ENCODE results near the gene COQ4.

COQ4 gene

GRCh38 chr9:128370367-128370751 is 47.7 kb downstream of the COQ4 start:
- peaks cover 0 to 40% (median 4%) of the 10 kb centered on the region in 3 experiments for H3K27me3 ChIP-seq (ENCODE audit: control insufficient read depth in 3 of 3, insufficient read depth in 3 of 3, low read depth in 1 of 3, low read length in 3 of 3)
- no peak overlapping the region for H2BK5ac ChIP-seq (ENCODE audit: low read length)
- no peak overlapping the region for H4K8ac ChIP-seq (ENCODE audit: low read depth, low read length)
- peaks cover 0 to 3% of the 10 kb centered on the region in 2 donors for H3K9me3 ChIP-seq (replicated peaks in 1 of 2; ENCODE audit: control insufficient read depth in 2 of 2, insufficient read depth in 1 of 2, low read depth in 1 of 2, low read length in 2 of 2)
- H2AFZ ChIP-seq (ENCODE audit: low read length), result no peak overlapping the region
- no peak overlapping the region for H2BK12ac ChIP-seq (ENCODE audit: low read length)
- H3K9ac ChIP-seq (ENCODE audit: low read depth, low read length, poor library complexity), result no peak overlapping the region
- H3K4me1 ChIP-seq (ENCODE audit: control insufficient read depth in 2 of 2, insufficient read depth in 1 of 2, low read depth in 1 of 2, low read length in 2 of 2), result peaks cover 6 to 20% of the 10 kb centered on the region in 2 donors
- no peak overlapping the region for H2AK5ac ChIP-seq (ENCODE audit: low read depth, low read length)
- no peak overlapping the region for H2BK120ac ChIP-seq (ENCODE audit: low read depth, low read length)
- no peak overlapping the region for H3K23ac ChIP-seq (ENCODE audit: low read depth, low read length, poor library complexity)
- H3K27ac ChIP-seq (replicated peaks; ENCODE audit: low read length), result no peak overlapping the region
- H3K14ac ChIP-seq (ENCODE audit: low read length), result no peak overlapping the region
- H3K4me2 ChIP-seq (ENCODE audit: insufficient read depth, low read length, poor library complexity, severe bottlenecking), result peak overlapping the region; percentile 74
- DNase-seq (ENCODE audit: low spot score), result no peak
- no peak overlapping the region for H2BK15ac ChIP-seq (ENCODE audit: low read length)
- H3K36me3 ChIP-seq (replicated peaks in 1 of 2; ENCODE audit: control insufficient read depth in 2 of 2, insufficient read depth in 2 of 2, low read length in 2 of 2), result peaks cover 2 to 23% of the 10 kb centered on the region in 2 donors
- no peak overlapping the region for H3K4ac ChIP-seq (ENCODE audit: low read length)
- H3K79me1 ChIP-seq (ENCODE audit: low read depth, low read length), result peaks cover 4% of the 10 kb centered on the region
- H4K91ac ChIP-seq (ENCODE audit: low read depth, low read length, poor library complexity), result no peak overlapping the region
- no peak overlapping the region for H3K18ac ChIP-seq (ENCODE audit: low read length)
- H3K4me3 ChIP-seq (ENCODE audit: low read length in 2 of 2), result peak overlapping the region; percentile 87 to 95

DNA sequence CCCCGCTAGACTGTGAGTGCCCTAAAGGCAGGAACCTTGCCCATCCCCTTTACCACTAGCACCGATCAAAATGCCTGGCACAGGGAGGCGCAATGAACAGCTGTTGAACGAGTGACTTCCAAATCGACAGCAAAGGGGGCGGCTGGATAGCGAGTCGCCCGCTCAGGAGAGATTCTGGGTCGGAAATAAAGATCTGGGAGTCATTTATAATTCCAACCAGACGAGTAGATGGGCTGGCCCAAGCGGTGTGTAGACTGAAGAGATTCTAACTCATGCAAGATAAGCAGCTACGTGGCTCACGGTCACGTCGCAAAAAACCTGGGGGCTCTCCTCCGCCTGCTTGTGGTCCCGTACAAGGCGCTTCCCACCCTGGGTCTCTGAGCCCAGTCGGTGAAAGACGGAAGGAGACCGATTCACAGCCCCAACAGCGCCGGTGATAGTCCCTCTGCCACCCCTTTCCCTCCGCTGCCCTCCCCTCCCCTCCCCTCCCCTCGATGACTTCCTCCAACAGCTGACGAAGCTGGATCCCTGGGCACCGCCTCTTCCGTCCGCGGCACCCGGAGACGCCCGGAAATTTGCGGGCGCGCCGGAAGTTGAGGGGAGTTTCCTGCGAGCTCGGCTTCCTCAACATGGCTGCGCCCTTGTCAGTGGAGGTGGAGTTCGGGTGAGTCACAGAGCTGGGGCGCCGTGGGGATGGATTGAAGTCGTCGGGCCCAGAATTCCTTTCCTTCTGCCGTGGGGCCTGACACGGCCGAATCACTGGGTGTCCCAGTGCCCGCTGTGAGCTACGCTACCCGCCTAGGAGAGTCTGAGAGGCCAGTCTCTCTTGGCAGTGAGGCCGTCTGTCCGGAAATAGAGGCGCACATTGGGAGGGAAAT is 48.4 kb downstream of the COQ4 start, which contains the start of gene URM1:
Gene URM1 (plus strand): TSS at position 623 of the 878 bp plus-strand sequence. CDS start 7 bp downstream, at position 630.
- WGBS, 2 donors (ENCODE audit: extremely low coverage in 2 of 2, insufficient read length in 2 of 2, insufficient replicate concordance in 1 of 2), result no CpG with 5 or more reads among the region's 55 CpGs
- Histone ChIP-seq H3K4ac (ENCODE audit: low read length) (no peak within 1 kb of the TSS), H3K79me1 (ENCODE audit: low read depth, low read length) (peaks cover 4% of the 10 kb centered on the region), H2BK12ac (ENCODE audit: low read length) (no peak within 1 kb of the TSS), H3K4me3 (ENCODE audit: low read length in 2 of 2) (peak within 1 kb of the TSS; percentile 95), H3K14ac (ENCODE audit: low read length) (peak within 1 kb of the TSS; percentile 90), H3K36me3 (replicated peaks in 1 of 2; ENCODE audit: control insufficient read depth in 2 of 2, insufficient read depth in 2 of 2, low read length in 2 of 2) (peaks cover 2 to 30% of the 10 kb centered on the region in 2 donors), H3K23ac (ENCODE audit: low read depth, low read length, poor library complexity) (no peak within 1 kb of the TSS), H3K4me1 (ENCODE audit: control insufficient read depth in 2 of 2, insufficient read depth in 1 of 2, low read depth in 1 of 2, low read length in 2 of 2) (peaks cover 4 to 14% of the 10 kb centered on the region in 2 donors), H3K9ac (ENCODE audit: low read depth, low read length, poor library complexity) (peak within 1 kb of the TSS; percentile 96), H2AK5ac (ENCODE audit: low read depth, low read length) (no peak within 1 kb of the TSS), H3K27me3 (ENCODE audit: control insufficient read depth in 3 of 3, insufficient read depth in 3 of 3, low read depth in 1 of 3, low read length in 3 of 3) (peaks cover 0 to 34% (median 2%) of the 10 kb centered on the region in 3 experiments), H4K91ac (ENCODE audit: low read depth, low read length, poor library complexity) (no peak within 1 kb of the TSS), H2AFZ (ENCODE audit: low read length) (peak within 1 kb of the TSS; percentile 66), H3K4me2 (ENCODE audit: insufficient read depth, low read length, poor library complexity, severe bottlenecking) (peak within 1 kb of the TSS; percentile 74), H2BK5ac (ENCODE audit: low read length) (no peak within 1 kb of the TSS), H4K8ac (ENCODE audit: low read depth, low read length) (no peak within 1 kb of the TSS), H2BK120ac (ENCODE audit: low read depth, low read length) (no peak within 1 kb of the TSS), H3K27ac (replicated peaks; ENCODE audit: low read length) (no peak within 1 kb of the TSS), H3K9me3 (replicated peaks in 1 of 2; ENCODE audit: control insufficient read depth in 2 of 2, insufficient read depth in 1 of 2, low read depth in 1 of 2, low read length in 2 of 2) (no peaks in the 10 kb centered on the region), H3K18ac (ENCODE audit: low read length) (peak within 1 kb of the TSS; percentile 94), H2BK15ac (ENCODE audit: low read length) (no peak within 1 kb of the TSS)
- peak; percentile 86 for DNase-seq (ENCODE audit: low spot score)

GRCh38 chr9:128371630-128372117 is 49.0 kb downstream of the COQ4 start:
- Histone ChIP-seq H2AFZ (ENCODE audit: low read length) (peak overlapping the region; percentile 66), H3K4ac (ENCODE audit: low read length) (no peak overlapping the region), H3K14ac (ENCODE audit: low read length) (peak overlapping the region; percentile 90), H3K36me3 (replicated peaks in 1 of 2; ENCODE audit: control insufficient read depth in 2 of 2, insufficient read depth in 2 of 2, low read length in 2 of 2) (peaks cover 2 to 33% of the 10 kb centered on the region in 2 donors), H2BK120ac (ENCODE audit: low read depth, low read length) (no peak overlapping the region), H2BK15ac (ENCODE audit: low read length) (no peak overlapping the region), H3K4me2 (ENCODE audit: insufficient read depth, low read length, poor library complexity, severe bottlenecking) (peak overlapping the region; percentile 74), H3K9me3 (replicated peaks in 1 of 2; ENCODE audit: control insufficient read depth in 2 of 2, insufficient read depth in 1 of 2, low read depth in 1 of 2, low read length in 2 of 2) (no peaks in the 10 kb centered on the region), H2BK5ac (ENCODE audit: low read length) (no peak overlapping the region), H3K18ac (ENCODE audit: low read length) (no peak overlapping the region), H3K9ac (ENCODE audit: low read depth, low read length, poor library complexity) (peak overlapping the region; percentile 96), H3K27me3 (ENCODE audit: control insufficient read depth in 3 of 3, insufficient read depth in 3 of 3, low read depth in 1 of 3, low read length in 3 of 3) (peaks cover 0 to 29% (median 0%) of the 10 kb centered on the region in 3 experiments), H3K79me1 (ENCODE audit: low read depth, low read length) (peaks cover 5% of the 10 kb centered on the region), H4K91ac (ENCODE audit: low read depth, low read length, poor library complexity) (no peak overlapping the region), H3K27ac (replicated peaks; ENCODE audit: low read length) (no peak overlapping the region), H3K23ac (ENCODE audit: low read depth, low read length, poor library complexity) (no peak overlapping the region), H4K8ac (ENCODE audit: low read depth, low read length) (no peak overlapping the region), H3K4me1 (ENCODE audit: control insufficient read depth in 2 of 2, insufficient read depth in 1 of 2, low read depth in 1 of 2, low read length in 2 of 2) (peaks cover 4 to 14% of the 10 kb centered on the region in 2 donors), H2AK5ac (ENCODE audit: low read depth, low read length) (no peak overlapping the region), H3K4me3 (ENCODE audit: low read length in 2 of 2) (peak overlapping the region; percentile 95), H2BK12ac (ENCODE audit: low read length) (no peak overlapping the region)
- no peak for DNase-seq (ENCODE audit: low spot score)
- no CpG with 5 or more reads among the region's 10 CpGs for WGBS, 2 donors (ENCODE audit: extremely low coverage in 2 of 2, insufficient read length in 2 of 2, insufficient replicate concordance in 1 of 2)

DNA sequence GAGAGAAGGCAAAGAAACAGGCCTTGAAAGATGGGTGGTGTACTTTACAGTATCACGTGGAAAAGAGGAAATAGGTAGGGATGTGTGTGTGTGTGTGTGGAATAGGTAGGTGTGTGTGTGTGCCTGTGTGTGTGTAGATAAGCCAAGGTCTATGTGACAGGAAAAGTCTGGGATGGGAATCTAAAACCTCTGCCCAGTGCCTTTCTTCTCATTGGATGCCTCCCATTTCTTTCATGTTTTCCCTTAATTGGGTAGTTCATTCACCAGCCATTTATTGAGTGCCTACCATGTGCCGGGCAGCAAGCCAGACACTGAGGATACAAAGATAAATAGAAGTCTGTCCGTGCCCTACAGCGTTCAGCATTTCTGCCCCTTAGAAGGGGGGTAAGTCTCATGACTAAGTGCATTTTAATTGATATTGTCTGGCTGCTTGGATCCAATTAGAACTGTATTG is 49.6 kb downstream of the COQ4 start:
- WGBS, 2 donors (ENCODE audit: extremely low coverage in 2 of 2, insufficient read length in 2 of 2, insufficient replicate concordance in 1 of 2), result 100% methylated on average over 1 of the region's 4 CpGs; no CpG with 5 or more reads in 1 of the 2 donors
- Histone ChIP-seq H3K9me3 (replicated peaks in 1 of 2; ENCODE audit: control insufficient read depth in 2 of 2, insufficient read depth in 1 of 2, low read depth in 1 of 2, low read length in 2 of 2) (no peaks in the 10 kb centered on the region), H3K4ac (ENCODE audit: low read length) (no peak overlapping the region), H4K91ac (ENCODE audit: low read depth, low read length, poor library complexity) (no peak overlapping the region), H2AK5ac (ENCODE audit: low read depth, low read length) (no peak overlapping the region), H2BK12ac (ENCODE audit: low read length) (no peak overlapping the region), H4K8ac (ENCODE audit: low read depth, low read length) (no peak overlapping the region), H3K9ac (ENCODE audit: low read depth, low read length, poor library complexity) (no peak overlapping the region), H3K79me1 (ENCODE audit: low read depth, low read length) (peaks cover 6% of the 10 kb centered on the region), H3K36me3 (replicated peaks in 1 of 2; ENCODE audit: control insufficient read depth in 2 of 2, insufficient read depth in 2 of 2, low read length in 2 of 2) (peaks cover 2 to 37% of the 10 kb centered on the region in 2 donors), H3K4me2 (ENCODE audit: insufficient read depth, low read length, poor library complexity, severe bottlenecking) (peak overlapping the region; percentile 74), H3K27ac (replicated peaks; ENCODE audit: low read length) (no peak overlapping the region), H2AFZ (ENCODE audit: low read length) (no peak overlapping the region), H3K4me1 (ENCODE audit: control insufficient read depth in 2 of 2, insufficient read depth in 1 of 2, low read depth in 1 of 2, low read length in 2 of 2) (peaks cover 4 to 14% of the 10 kb centered on the region in 2 donors), H3K23ac (ENCODE audit: low read depth, low read length, poor library complexity) (no peak overlapping the region), H3K18ac (ENCODE audit: low read length) (no peak overlapping the region), H3K14ac (ENCODE audit: low read length) (no peak overlapping the region), H3K4me3 (ENCODE audit: low read length in 2 of 2) (peak overlapping the region in 1 of 2 donors; percentile 95), H2BK5ac (ENCODE audit: low read length) (no peak overlapping the region), H2BK120ac (ENCODE audit: low read depth, low read length) (no peak overlapping the region), H3K27me3 (ENCODE audit: control insufficient read depth in 3 of 3, insufficient read depth in 3 of 3, low read depth in 1 of 3, low read length in 3 of 3) (peaks cover 0 to 24% (median 0%) of the 10 kb centered on the region in 3 experiments), H2BK15ac (ENCODE audit: low read length) (no peak overlapping the region)
- DNase-seq (ENCODE audit: low spot score), result no peak

Measured in neuronal stem cell (in vitro differentiated cells).